ENCODE measurements around the gene MAP3K1.

Gene MAP3K1

GRCh38 chr5:56810826-56811225 is 4.5 kb upstream of the MAP3K1 start:
- Histone ChIP-seq H3K9me2 (replicated peaks; ENCODE audit: low read depth, low read length) (no peaks in the 10 kb centered on the region), H3F3A (ENCODE audit: low read depth) (peaks cover 3% of the 10 kb centered on the region; the same call in 1 of the 2 replicates), H3K4me3 (ENCODE audit: low read length, poor library complexity, severe bottlenecking) (no peak overlapping the region), H3K4me2 (ENCODE audit: low read depth, low read length, poor library complexity, severe bottlenecking) (no peak overlapping the region), H2AFZ (ENCODE audit: low read length) (no peak overlapping the region), H3K4me1 (ENCODE audit: insufficient read depth, low read length, poor library complexity, severe bottlenecking) (peaks cover 27% of the 10 kb centered on the region), H3K36me3 (ENCODE audit: insufficient read depth, low read length) (no peaks in the 10 kb centered on the region), H3K9ac (ENCODE audit: low read depth, low read length, poor library complexity, severe bottlenecking) (no peak overlapping the region), H3K79me2 (ENCODE audit: insufficient read depth, low read length) (peaks cover 4% of the 10 kb centered on the region), H3K27me3 (ENCODE audit: insufficient read depth, low read length, poor library complexity, severe bottlenecking) (peaks cover under 1% of the 10 kb centered on the region), H3K9me3 (ENCODE audit: insufficient read depth, low read depth, low read length) (no peaks in the 10 kb centered on the region), H4K20me1 (ENCODE audit: insufficient read depth, low read length, poor library complexity, severe bottlenecking) (no peaks in the 10 kb centered on the region)
- TF ChIP-seq EZH2phosphoT487 (IDR thresholded peaks at IDR 0.05; ENCODE audit: borderline replicate concordance) (no peak), CTCF (conservative IDR thresholded peaks at IDR 0.05; ENCODE audit: low read length) (no peak)

GRCh38 chr5:56812110-56812509 is 3.2 kb upstream of the MAP3K1 start:
- TF ChIP-seq CTCF (conservative IDR thresholded peaks at IDR 0.05; ENCODE audit: low read length), result no peak
- TF ChIP-seq EZH2phosphoT487 (IDR thresholded peaks at IDR 0.05; ENCODE audit: borderline replicate concordance), result no peak
- no peak overlapping the region for H3K9ac ChIP-seq (ENCODE audit: low read depth, low read length, poor library complexity, severe bottlenecking)

DNA sequence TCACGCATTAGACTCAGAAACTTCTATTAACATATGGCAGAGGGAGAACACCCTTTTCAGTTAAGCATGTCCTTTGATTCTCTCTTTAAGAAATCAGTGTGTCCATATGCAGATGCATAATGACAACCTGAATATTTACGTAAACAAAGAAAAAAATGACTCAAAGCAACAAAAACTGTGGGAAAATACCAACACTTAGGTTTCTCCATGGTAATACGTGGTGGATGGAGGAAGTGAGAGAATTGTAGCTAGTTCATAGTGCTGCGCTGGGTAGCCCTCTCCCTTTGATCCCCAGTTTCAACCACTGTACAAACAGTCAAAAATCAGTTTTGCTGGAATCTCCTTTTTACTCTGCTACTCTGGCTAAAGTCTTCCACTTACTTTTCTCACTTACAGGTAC is 2.0 kb upstream of the MAP3K1 start:
- TF ChIP-seq CTCF (conservative IDR thresholded peaks at IDR 0.05; ENCODE audit: low read length) (no peak), EZH2phosphoT487 (IDR thresholded peaks at IDR 0.05; ENCODE audit: borderline replicate concordance) (no peak)
- Histone ChIP-seq H3K9ac (ENCODE audit: low read depth, low read length, poor library complexity, severe bottlenecking) (no peak overlapping the region), H3K79me2 (ENCODE audit: insufficient read depth, low read length) (peaks cover 28% of the 10 kb centered on the region), H2AFZ (ENCODE audit: low read length) (no peak overlapping the region), H3K4me2 (ENCODE audit: low read depth, low read length, poor library complexity, severe bottlenecking) (peak overlapping the region; percentile 76), H3K36me3 (ENCODE audit: insufficient read depth, low read length) (no peaks in the 10 kb centered on the region), H4K20me1 (ENCODE audit: insufficient read depth, low read length, poor library complexity, severe bottlenecking) (peaks cover 21% of the 10 kb centered on the region), H3K9me2 (replicated peaks; ENCODE audit: low read depth, low read length) (no peaks in the 10 kb centered on the region), H3K4me3 (ENCODE audit: low read length, poor library complexity, severe bottlenecking) (peak overlapping the region; percentile 94), H3K27me3 (ENCODE audit: insufficient read depth, low read length, poor library complexity, severe bottlenecking) (peaks cover 7% of the 10 kb centered on the region), H3K4me1 (ENCODE audit: insufficient read depth, low read length, poor library complexity, severe bottlenecking) (peaks cover 36% of the 10 kb centered on the region), H3K9me3 (ENCODE audit: insufficient read depth, low read depth, low read length) (no peaks in the 10 kb centered on the region), H3F3A (ENCODE audit: low read depth) (peaks cover 3% of the 10 kb centered on the region; the same call in 1 of the 2 replicates)

More at GRCh38 chr5:56812110-56812509, 3.2 kb upstream of the MAP3K1 start:
- no peaks in the 10 kb centered on the region for H3K9me2 ChIP-seq (replicated peaks; ENCODE audit: low read depth, low read length)
- H3K4me3 ChIP-seq (ENCODE audit: low read length, poor library complexity, severe bottlenecking), result peak overlapping the region; percentile 13
- H3K36me3 ChIP-seq (ENCODE audit: insufficient read depth, low read length), result no peaks in the 10 kb centered on the region
- H4K20me1 ChIP-seq (ENCODE audit: insufficient read depth, low read length, poor library complexity, severe bottlenecking), result peaks cover 9% of the 10 kb centered on the region
- peaks cover 16% of the 10 kb centered on the region for H3K79me2 ChIP-seq (ENCODE audit: insufficient read depth, low read length)
- H3F3A ChIP-seq (ENCODE audit: low read depth), result peaks cover 3% of the 10 kb centered on the region; the same call in 1 of the 2 replicates
- H3K27me3 ChIP-seq (ENCODE audit: insufficient read depth, low read length, poor library complexity, severe bottlenecking), result peaks cover 7% of the 10 kb centered on the region
- H3K9me3 ChIP-seq (ENCODE audit: insufficient read depth, low read depth, low read length), result no peaks in the 10 kb centered on the region
- H3K4me1 ChIP-seq (ENCODE audit: insufficient read depth, low read length, poor library complexity, severe bottlenecking), result peaks cover 27% of the 10 kb centered on the region
- H2AFZ ChIP-seq (ENCODE audit: low read length), result no peak overlapping the region
- peak overlapping the region; percentile 76 for H3K4me2 ChIP-seq (ENCODE audit: low read depth, low read length, poor library complexity, severe bottlenecking)

All from Loucy (cell line).